ENCODE measurements around the gene TMEM231.
"Not testable (repeated sequence)": the region's sequence is repeated elsewhere in the genome, so short reads cannot be mapped to it uniquely, and the experiment has no call there.

Gene TMEM231

DNA sequence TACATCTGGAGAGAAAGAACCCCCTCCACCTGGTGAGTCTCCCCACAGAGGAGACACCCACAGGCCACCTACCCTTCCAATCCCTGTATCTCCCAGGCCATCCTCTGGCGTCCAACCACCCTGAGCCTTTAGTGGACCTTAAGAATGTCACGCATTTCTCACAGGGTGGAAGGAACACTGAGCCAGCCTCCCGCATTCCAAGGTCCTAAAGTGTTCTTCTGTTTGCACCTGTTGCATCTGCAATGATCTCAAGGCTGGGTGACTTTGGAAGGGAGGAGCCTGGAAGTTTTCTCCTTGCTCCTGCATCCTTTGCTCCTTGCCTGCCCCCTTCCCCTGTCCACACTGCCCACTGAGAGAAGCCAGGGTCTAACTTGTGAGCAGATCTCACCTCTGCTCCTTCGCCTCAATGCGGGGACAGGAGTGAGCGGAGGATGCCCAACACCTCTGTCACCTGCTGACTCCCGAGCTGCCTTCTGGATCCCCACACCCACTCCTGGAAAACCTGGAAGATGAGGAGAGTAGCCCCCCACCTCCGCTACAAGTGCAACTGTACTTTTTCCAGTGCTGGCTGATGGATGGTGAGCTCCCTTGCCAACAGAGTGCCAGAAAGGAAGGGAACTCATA lies 23.8 kb downstream of the TMEM231 start:
- no peak for DNase-seq (ENCODE audit: low read depth in 1 of 2, low spot score in 1 of 2)

- no peak for DNase-seq (ENCODE audit: low read depth in 1 of 2, low spot score in 1 of 2)
These were observed 26.1 kb downstream of the TMEM231 start for GRCh38 chr16:75529959-75530358.

- no peak for DNase-seq (ENCODE audit: low read depth in 1 of 2, low spot score in 1 of 2)
These were observed 26.8 kb downstream of the TMEM231 start for GRCh38 chr16:75529056-75529905.

GRCh38 chr16:75527825-75528299 lies 28.2 kb downstream of the TMEM231 start:
- DNase-seq (ENCODE audit: low read depth in 1 of 2, low spot score in 1 of 2) = no peak

DNA sequence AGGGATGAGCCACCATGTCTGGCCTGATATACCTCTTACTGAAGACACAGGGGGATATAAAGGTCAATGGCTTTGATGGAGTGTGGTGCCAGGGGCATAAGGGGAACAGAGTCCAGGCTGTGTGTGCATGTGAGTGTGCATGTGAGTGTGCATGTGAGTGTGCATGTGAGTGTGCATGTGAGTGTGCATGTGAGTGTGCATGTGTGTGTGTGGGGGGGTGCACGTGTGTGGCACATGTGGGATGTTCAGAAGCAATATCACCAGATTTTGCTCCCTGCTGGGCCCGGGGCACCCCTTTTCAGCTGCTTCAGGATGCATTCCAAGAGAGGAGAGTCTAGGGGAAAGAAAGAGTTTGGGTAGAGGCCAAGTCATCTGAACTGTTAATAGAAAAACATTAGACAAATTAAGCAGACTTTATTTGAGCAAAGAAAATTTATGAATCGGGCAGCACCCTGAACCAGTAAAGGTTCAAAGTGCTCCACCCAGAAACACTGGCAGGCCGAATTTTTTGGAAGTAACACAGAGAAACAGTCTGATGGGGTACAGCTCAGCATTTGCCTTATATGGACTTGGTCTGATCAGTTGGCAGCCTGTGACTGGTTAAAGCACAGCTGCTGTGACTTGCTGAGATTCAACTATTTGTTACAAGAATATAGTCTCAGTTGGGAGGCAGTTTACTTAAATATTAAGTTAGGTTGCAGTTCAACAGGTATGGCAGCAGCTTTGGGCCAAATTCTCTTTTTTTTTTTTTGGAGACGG lies 29.8 kb downstream of the TMEM231 start:
- DNase-seq (ENCODE audit: low read depth in 1 of 2, low spot score in 1 of 2) = no peak

- DNase-seq (ENCODE audit: low read depth in 1 of 2, low spot score in 1 of 2) = no peak
These were observed 36.9 kb downstream of the TMEM231 start for GRCh38 chr16:75519175-75519574.

- DNase-seq (ENCODE audit: low read depth in 1 of 2, low spot score in 1 of 2) = not testable (repeated sequence)
These were observed 39.7 kb downstream of the TMEM231 start for GRCh38 chr16:75516189-75516966.

GRCh38 chr16:75514296-75514695 lies 41.8 kb downstream of the TMEM231 start:
- no peak for DNase-seq (ENCODE audit: low read depth in 1 of 2, low spot score in 1 of 2)

DNA sequence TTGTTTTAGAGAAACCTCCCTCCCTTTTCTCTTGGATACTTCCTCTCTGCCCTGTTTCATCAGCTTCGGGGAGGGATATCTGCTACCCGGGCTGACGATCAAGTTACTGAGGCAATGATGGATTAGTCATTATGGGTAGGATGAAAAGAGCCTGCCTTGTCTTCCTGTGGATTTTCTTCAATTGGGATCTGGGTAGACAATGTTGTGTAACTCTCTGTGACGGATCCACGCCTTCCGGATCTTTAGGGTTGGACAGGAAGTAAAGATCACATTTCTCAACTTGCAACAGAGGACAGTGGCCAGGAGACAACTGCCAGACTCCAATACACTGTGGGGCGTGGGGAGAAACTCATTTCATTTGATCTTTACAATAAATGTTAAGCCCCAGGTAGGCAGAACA lies 49.5 kb downstream of the TMEM231 start:
- DNase-seq (ENCODE audit: low read depth in 1 of 2, low spot score in 1 of 2) = no peak

GRCh38 chr16:75506107-75506506 lies 49.9 kb downstream of the TMEM231 start:
- DNase-seq (ENCODE audit: low read depth in 1 of 2, low spot score in 1 of 2) = no peak

GRCh38 chr16:75503801-75504200 lies 52.3 kb downstream of the TMEM231 start:
- no peak for DNase-seq (ENCODE audit: low read depth in 1 of 2, low spot score in 1 of 2)

- DNase-seq (ENCODE audit: low read depth in 1 of 2, low spot score in 1 of 2) = no peak
These were observed 53.0 kb downstream of the TMEM231 start for GRCh38 chr16:75502916-75503605.

- not testable (repeated sequence) for DNase-seq (ENCODE audit: low read depth in 1 of 2, low spot score in 1 of 2)
These were observed 54.2 kb downstream of the TMEM231 start for GRCh38 chr16:75501820-75502219.

GRCh38 chr16:75501359-75501758 lies 54.7 kb downstream of the TMEM231 start:
- DNase-seq (ENCODE audit: low read depth in 1 of 2, low spot score in 1 of 2) = no peak

GRCh38 chr16:75498605-75499322 lies 57.3 kb downstream of the TMEM231 start:
- DNase-seq (ENCODE audit: low read depth in 1 of 2, low spot score in 1 of 2) = not testable (repeated sequence)

GRCh38 chr16:75497558-75497957 lies 58.5 kb downstream of the TMEM231 start:
- DNase-seq (ENCODE audit: low read depth in 1 of 2, low spot score in 1 of 2) = no peak

- DNase-seq (ENCODE audit: low read depth in 1 of 2, low spot score in 1 of 2) = no peak
These were observed 60.9 kb downstream of the TMEM231 start, which contains the start of gene CHST6 for GRCh38 chr16:75495076-75495674. Gene CHST6 (minus strand): TSS chr16:75495441. CDS start chr16:75479828, 15,613 bp downstream.

DNA sequence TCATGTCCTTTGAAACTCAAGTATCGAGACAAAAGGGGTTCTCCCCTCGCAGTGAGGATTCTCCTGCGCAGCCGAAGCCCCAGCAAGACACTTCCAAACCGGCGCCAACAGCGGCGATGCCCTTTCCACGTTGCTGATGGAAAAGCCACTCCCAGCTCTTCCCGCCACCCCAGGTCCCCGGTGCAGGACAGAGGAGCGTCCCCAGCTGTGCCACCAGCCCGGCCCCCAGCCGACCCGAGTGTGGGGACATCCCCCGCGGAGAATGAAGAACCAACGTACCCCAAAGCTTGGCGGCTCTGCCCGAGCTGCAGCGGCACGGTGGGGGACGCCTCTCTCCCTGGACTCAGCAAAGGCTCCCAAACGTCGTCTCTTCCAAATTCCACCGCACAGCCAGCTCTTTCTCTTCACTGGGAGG lies 61.4 kb downstream of the TMEM231 start:
- DNase-seq (ENCODE audit: low read depth in 1 of 2, low spot score in 1 of 2) = no peak

DNA sequence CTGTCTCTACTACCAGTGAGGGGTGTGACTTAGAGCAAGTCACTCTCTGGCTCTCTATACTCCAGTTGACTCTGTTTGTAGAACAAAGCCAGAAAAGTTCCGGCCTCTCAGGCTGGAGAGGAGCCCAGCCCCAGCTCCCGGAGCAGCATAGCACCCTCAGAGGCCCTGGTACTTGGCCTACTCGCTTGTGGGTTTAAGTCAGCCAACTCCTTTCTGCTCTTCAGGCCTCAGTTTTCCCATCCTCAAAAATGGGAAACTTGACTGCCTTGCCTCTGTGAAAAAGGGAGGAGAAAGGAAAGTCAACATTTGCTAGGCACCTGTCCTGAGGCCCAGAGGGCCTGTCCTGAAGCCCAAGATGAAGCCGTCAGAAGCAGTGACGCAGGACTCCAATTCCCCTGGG lies 61.9 kb downstream of the TMEM231 start:
- no peak for DNase-seq (ENCODE audit: low read depth in 1 of 2, low spot score in 1 of 2)
